GM19025 (cell line): Measurements from ENCODE around the gene OPTN.
A peak's percentile ranks its signal among the peaks of the same experiment; 100 is the strongest.
"Not testable (repeated sequence)": the region's sequence is repeated elsewhere in the genome, so short reads cannot be mapped to it uniquely, and the experiment has no call there.

ENCODE experiments used
- ATAC-seq: cut with Tn5 transposase; IDR thresholded peaks from one replicate; pipeline ENCODE4 v1.9.1; 2021; ENCODE audit warnings: mild to moderate bottlenecking, low read depth, moderate library complexity; ENCODE audit not compliant: unreplicated experiment

OPTN gene

DNA sequence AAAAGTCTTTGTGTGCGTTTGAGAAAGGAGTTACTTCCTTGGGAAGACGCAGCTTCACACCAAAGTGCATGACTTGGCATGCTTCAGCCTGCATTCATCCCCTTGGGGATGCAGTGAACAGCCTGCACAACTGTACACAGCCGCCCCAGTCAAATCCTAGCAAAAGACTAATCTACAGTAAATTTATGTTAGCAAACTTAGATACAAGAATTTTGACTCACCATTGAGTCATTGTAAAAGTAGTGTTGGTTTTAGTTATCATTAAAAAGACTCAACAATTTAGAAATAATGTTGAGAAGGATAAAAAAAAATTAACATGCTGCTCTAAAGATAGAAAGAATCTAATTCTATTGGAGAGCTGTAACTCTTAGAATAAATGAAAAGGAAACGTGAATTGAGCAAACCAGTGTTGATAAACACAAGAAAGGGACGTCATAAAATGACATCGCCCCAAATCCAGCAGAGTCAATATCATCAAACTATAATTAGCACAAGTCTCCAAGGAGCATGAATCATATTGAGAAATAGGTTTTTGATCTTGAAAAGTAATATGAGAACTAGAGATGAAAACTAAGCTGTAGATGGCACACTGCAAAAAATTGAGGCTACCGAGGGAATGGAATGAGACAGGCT is 11.9 kb upstream of the OPTN start:
- ATAC-seq, result no peak

DNA sequence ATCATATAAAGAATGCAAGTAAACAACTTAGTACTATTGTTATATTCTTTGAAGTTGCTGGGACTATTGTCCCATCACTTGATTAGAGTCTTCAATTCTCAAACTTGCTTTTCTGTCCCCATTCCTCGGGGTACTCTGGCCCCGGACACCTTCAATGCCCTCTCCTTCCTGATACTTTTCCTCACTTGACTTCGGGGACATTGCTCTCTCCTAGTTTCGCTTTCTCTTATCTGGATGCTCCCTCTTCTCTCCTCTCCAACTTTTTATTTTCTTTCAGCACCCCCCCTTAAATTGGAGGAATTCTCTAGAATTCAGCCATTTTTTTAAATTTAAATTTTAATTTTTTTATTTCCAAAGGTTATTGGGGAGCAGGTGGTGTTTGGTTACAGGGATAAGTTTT is 10.6 kb upstream of the OPTN start:
- ATAC-seq, result no peak

DNA sequence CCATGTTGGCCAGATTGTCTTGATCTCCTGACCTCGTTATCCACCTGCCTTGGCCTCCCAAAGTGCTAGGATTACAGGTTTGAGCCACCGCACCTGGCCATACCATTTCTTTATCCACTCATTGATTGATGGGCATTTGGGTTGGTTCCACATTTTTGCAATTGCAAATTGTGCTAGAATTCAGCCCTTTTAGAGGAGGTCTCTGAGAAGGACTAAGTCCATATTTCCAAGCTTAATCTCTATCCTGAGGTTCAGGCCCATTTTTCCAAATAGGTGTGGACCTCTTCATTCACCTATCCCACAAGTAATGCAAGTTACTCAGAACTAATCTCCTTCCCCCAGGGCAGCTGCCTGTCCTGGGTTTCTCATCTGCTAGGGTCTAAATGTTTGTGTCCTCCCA is 9.7 kb upstream of the OPTN start:
- ATAC-seq, result no peak

DNA sequence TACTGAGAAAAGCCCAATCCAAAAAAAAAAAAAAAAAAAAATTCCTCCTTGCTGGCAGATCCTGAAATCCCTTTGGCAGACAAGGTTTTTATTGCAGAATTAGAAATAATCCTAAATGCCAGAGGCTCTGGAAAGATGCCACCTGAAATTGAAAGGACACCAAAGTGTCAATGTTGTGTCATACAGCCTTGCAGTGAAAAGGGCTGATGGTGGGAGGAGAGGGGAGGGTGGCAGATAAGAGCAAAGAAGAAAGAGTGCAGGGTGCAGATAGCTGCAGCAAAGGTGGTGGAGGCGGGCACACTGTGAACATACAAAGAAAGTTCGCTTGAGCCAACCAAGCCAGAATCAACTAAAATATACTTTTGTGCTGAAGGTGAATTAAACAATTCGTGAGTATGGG is 8.2 kb upstream of the OPTN start:
- ATAC-seq, result no peak

DNA sequence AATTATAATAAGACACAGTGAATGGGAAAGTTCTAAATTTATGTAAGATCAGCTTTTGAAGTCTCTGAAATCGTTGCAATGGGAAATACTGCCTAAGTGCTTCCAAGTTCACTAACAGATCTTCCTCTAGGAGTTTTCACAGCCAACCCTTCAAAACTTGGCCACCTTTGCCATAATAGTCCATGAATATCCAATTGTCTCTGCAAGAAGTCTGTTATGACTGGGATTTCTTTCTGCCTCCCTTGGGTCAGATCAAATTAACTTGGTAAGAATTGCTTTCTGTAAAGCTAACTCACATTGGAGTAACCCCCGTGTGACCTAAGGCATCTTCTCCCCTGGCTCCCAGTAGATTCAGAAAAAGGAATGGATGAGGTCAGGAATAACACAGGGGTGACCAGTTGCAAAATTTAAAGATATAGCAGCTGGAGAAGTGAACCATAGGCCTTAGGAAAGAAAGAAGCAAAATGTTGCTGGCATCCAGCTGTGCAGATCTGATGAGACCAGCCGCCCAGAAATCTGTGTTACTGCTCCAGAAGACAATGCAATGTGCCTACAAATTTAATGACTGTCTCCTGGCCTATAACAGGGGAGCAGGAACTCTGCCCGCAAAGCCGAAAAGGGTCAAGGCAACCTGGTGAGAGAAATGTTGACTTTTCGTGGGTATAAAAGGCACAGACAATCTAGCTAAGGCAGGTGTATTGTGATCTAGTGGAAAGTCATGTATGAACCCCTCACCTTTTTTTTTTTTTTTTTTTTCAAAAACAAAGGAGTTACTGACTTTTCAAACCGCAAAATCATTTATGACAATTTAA is 7.5 kb upstream of the OPTN start:
- no peak for ATAC-seq

DNA sequence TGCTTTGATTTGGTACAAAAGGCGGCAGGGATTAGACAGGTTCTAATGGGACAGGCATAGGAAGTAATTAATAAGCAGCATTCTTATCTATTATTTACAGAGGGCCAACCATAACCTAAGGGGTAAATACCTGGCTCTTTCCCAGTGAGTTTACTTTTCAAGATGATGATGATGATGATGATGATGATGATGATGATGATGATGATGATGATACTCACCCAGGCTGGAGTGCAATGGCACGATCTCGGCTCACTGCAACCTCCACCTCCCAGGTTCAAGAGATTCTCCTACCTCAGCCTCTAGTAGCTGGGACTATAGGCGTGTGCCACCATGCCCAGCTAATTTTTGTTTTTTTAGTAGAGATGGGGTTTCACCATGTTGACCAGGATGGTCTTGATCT is 5.9 kb upstream of the OPTN start:
- ATAC-seq, result not testable (repeated sequence)

DNA sequence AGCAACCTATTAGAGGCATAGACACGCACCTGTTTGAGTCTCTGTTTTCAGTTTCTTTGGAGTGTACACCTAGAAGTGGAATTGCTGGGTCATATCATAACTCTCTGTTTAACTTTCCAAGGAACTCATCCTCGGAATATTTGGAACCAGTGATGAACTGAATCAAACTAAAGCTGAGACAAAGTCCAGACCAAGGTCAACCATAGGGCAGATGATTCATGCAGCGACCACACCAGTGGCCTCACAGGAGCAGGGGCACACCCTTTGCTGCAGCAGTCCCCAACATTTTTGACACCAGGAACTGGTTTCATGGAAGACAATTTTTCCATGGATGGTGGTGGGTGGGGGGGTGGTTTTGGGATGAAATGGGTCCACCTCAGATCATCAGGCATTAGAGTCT is 4.9 kb upstream of the OPTN start:
- ATAC-seq, result no peak

DNA sequence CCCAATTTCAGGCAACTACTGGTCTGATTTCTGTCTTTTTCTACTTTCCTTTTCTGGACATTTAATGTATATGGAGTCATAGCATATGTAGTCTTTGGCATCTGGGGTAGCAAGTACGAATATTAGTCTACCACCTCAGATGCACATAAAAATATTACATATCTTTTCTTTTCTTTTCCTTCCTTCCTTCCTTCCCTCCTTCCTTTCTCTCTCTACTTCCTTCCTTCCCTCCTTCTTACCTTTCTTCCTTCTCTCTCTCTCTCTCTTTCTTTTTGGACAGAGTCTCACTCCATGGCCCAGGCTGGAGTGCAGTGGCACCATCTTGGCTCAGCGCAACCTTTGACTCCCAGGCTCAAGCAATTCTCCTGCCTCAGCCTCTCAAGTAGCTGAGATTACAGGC is 4.0 kb upstream of the OPTN start:
- ATAC-seq, result no peak

DNA sequence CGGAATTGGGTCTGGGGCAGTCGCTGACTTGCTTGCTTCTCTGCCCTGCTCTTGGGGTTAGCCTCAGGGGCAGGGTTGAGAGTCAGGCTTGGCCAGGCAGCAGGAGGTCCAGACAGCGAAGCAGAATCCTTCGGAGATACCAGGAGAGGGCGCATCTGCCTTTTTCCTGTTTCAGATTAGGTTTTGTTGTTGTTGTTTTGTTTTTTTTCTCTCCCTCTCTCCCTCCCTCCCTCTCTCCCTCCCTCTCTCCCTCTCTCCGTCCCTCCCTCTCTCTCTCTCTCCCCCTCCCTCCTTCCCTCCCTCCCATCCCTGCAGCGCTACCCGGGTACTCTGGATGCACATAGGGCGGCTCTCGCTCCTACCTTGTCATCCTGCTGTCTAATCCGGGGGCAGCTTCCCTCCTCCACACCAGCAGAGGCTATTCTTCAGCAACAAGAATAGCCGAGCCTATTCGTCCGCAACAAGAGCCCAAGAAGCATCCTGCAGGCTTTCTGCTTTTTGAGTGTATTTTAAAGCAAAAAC is 758 bp upstream of the OPTN start:
- peak; percentile 10 for ATAC-seq

DNA sequence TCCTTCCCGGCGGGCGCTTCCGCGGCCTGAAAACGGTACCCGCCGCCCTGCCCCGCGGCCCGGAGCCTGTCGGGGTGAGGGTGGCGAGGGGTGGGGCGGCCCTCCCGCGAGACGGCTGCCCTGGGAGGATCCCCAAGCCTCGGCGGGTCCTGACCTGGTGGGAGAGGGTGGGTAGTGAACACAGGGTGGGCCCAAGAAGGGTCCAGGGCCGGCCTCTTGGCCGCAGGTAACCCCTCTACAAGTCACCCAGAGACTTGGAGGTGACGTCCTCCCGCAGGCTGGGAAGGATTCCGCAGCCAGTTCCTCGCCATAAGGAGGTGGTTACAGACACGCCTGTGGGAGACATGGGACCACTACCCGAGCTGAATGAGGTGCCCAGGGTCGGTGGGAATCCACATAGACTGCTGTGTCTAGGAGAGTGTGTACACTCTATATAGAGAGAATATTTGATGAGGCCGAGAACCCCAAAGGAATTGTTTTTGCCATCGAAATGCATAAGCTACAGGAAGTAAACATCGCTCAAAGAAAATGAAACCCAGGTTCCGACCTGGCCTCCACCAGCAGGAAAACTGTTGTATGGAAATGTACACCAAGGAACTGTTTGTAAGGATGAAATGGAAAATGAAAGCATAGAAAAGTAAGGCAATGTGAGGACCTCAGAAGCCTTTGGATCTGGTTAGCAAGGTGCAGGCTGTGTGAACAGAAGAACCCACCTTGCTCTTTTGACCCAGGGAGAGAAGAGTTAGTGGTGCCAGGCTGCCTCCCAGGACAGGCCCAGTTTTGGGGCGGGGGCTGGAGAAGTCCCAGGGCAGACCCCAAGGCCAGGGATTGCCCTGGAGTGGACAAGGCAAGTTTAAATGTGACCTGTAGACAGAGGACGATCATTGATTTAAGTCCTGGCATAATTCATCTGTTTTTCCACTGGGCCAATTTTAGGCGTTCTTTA is 659 bp downstream of the OPTN start:
- peak; percentile 29 for ATAC-seq

DNA sequence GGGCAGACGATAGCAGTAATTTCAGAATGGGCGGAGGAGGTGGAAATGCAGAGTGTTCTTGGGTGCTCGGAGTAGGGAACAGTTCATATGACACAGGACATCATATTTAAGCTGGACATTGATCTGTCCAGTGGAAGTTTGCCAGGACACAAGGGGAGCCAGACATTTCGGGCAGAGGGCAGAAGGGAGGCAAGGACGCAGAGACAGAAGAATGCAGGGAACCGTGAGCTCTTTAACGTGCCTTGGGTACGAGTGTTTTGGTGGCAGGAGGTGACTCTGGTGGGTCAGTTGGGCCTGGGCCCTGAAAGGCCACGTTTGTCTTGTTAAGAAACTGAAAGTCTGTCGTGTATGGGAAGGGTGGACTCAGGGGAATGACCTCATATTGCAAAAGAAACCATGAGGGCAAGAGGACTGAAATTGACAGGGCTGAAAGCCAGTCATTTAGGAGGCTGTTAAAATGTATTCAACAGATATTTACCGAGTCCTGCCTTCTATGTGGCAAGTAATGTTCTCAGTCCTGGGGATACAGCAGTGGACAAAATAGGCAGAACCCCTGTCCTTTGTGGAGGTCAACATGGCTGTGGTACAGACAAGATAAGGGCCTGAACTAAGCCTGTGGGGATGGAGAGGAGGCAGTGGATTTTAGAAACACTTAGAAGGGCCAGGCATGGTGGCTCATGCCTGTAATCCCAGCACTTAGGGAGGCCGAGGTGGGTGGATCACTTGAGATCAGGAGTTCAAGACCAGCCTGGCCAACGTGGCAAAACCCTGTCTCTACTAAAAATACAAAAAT is 2.2 kb downstream of the OPTN start:
- no peak for ATAC-seq

DNA sequence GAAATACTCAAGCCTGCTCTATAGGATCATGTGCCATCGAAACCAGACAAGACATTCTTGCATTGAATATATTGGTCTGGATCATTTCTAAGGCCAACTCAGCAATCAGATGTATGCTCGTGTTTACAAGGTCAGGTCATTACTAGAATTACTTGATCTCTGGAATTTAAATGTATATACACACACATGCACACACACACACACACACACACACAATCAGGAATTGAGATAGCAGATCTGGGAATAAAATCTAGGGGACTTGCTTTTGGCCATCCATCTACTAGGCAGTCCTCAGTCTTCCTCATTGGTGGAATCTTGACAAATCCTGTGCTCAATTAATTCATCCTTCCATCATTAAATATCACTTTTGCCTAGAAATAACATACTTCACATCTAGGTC is 3.6 kb downstream of the OPTN start:
- no peak for ATAC-seq

DNA sequence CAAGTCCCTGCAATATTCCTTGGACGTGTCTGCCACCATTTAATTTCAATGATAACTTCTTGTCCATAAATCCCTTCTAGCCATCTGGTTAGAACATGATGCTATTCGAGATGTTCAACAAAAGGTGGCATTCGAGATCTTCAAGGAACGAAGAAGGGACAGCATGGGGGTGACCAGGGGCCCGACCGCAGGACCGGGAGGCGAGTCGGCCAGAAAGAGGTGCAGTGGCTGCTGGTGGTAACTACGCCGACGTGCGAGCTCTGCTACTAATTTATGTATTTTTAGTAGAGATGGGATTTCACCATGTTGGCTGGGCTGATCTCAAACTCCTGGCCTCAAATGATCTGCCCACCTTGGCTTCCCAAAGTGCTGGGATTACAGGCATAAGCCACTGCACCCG is 4.7 kb downstream of the OPTN start:
- ATAC-seq, result no peak

DNA sequence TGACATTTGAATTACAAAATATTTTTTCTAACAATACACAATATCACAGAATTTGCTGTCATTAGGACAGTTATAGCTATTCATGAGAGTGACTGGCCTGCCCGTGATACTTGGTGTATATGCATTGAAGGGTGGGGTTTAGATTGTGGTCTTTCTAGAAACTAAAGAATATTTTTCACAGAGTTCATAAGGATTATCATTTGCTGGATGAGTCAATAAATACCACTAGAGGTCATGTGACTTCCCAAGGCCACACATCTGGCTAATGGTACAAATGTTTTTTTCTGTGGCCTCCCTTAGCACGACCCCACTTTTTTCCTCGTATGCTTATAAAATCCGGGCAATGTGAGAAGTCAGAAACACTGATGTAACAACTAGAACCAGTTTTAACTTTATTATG is 5.2 kb downstream of the OPTN start:
- no peak for ATAC-seq

DNA sequence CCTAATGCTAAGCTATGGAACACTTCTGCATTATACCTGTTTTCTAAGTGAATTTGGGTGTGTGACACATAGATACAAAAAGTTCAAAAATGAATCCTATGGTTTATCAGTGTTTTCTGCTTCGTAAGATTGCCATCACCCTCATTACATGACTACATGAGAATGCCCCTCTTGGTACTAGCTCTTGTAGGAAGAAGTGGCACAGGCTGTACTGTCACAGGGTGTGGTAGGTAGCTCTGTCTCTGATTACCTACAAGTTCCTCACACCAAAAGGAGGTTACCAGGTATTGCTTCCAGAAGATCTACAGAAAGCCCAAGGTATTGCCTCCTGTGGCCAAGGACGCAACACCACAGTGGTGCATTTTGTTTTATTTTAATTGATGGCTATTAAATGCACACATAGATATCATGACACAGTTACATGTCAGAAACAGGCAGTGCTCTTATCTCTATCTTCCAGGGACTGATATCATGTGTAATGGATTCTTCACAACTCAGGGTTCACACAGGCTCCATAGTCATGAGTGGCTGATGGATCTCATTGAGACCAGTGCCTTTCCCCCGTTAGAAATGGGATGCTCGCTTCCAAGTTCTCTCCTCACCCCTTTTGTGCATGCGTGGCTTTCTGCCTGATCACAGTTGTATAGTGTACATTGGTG is 6.6 kb downstream of the OPTN start:
- ATAC-seq, result no peak

DNA sequence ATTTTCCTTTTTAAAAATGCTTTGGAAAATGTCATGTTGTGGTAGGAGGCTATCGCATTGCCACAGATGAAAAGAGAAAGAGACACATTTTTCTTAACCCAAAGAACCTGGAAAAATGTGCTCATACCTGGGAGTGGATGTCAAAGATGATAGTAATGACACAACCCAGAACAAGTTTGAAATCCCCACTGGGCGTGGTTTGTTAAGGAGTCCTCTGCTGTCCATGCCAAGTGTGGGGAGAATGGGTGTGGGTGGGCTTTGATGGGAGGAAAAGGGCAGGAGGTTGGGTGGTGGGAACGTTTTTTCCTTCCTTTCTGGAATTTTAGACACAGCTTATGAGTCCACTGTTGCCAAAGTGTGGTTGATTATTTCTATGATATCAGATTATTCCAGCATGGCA is 10.9 kb downstream of the OPTN start:
- no peak for ATAC-seq

DNA sequence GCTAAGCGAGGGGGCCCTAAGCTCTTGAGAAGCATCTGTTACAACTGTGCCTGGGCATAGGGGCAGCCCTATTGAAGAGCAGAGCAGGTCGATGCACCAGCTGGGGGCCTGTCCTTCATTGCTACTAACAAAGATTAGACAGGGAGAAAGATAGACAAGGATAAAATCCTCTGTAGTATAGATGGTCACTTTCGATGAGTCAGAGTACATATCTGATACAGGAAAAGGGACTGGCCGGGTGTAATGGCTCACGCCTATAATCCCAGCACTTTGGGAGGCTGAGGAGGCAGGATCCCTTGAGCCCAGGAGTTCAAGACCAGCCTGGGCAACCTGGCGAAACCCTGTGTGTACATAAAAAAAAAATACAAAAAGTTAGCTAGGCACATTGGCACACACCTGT is 13.6 kb downstream of the OPTN start:
- no peak for ATAC-seq

DNA sequence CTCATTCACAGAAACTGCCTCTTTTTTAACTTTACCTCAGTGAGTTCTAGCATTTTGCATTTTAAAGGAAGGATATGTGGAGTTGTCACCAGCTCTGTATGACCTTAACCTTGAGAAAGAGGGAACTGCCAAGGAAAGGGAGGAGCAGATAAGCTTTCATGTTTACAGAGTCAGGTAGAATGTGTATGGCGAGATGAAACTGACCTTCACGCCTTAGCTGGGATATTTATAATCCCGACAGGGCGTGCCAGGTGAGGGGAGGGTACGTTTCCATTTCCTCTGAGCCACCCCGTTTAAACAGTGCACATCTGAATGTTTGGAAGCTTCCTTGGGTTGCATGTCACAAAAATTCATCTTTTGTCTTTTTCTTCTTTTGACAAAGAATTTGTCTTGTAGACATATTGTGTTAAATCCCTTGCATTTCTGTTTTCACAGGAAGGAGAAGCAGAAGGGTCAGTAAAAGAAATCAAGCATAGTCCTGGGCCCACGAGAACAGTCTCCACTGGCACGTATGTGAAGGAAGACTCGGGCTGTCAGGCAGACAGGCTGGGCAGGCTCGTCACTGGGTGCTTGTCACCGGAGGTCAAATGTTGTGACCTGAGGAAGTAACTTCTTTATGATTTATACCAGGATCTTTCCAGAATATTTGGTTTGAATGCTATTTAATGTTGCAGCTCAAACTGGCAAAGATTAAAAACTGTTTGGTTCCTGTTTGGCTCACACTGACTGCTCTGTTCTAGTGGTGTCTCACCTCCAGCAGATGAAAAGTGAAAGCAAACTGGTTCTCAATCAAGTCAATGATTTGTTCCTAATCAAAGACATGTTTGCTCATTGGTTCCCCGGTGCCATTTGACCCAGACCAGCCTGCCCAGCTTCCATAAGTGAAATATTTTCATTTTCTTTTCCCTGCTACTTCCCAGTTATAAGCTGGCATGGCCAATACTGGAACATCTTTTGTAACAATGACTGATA is 16.2 kb downstream of the OPTN start:
- no peak for ATAC-seq
